ENCODE measurements around the gene FAM177B. TPM values are rescaled to one million over a fixed set of nuclear protein-coding genes. Genes with fewer than 3 reads are reported as not detected.

The FAM177B gene
- total and polyA plus RNA-seq, 2 experiments from 2014 or later: not detected

DNA sequence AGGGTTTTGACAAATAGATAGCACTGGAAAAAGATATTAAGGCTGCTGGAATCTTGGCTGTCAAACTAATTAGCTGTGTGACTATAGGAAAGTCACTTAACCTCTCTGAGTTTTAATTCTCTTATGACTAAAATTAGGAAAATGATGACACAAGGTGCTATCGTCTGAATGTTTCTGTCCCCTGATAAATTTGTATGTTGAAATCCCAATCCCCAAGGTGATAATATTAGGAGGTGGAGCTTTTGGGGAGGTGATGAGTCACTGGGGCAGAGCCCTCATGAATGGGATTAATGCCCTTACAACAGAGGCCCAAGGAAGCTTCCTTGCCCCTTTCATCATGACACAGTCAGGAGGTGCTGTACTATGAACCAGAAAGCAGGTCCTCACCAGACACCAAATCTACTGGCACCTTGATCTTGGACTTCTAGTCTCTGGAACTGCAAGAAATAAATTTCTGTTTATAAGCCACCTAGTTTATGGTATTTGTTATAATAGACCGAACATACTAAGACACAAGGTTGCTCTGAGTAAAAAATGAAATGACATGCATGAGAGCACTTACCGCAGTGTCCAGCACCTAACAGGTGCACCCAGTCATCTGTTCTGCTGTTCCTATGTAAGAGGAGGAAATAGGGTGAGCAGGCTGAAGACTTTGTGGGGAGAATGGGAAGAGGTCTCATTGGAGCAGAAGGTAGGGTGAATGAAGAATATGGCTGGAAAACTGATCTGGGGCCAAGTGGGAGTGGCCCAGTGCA, 51.6 kb downstream of the FAM177B start:
- Mint-ChIP-seq H3K27ac (no peak overlapping the region), H3K4me1 (peaks cover 4% of the 10 kb centered on the region; the same call in 1 of the 3 replicates), H3K9me3 (no peaks in the 10 kb centered on the region), H3K27me3 (ENCODE audit: insufficient read depth, low read depth, poor library complexity) (no peaks in the 10 kb centered on the region), H3K36me3 (ENCODE audit: low read depth) (no peaks in the 10 kb centered on the region), H3K4me3 (no peak overlapping the region)
- H4K20me1 ChIP-seq (replicated peaks; ENCODE audit: insufficient read depth): no peaks in the 10 kb centered on the region
- H3F3A ChIP-seq (replicated peaks; ENCODE audit: low read depth): no peaks in the 10 kb centered on the region
- no peak overlapping the region for H3K4me3 ChIP-seq
- H3K4me1 ChIP-seq (ENCODE audit: insufficient read depth): no peaks in the 10 kb centered on the region
- H3K36me3 ChIP-seq (ENCODE audit: insufficient read depth): no peaks in the 10 kb centered on the region
- DNase-seq (ENCODE audit: low spot score): no peak
- H3K27ac ChIP-seq (ENCODE audit: low read depth): no peak overlapping the region
- H2AFZ ChIP-seq: no peak overlapping the region
- H3K4me2 ChIP-seq: no peak overlapping the region
- no peak for ATAC-seq
- H3K27me3 ChIP-seq (ENCODE audit: insufficient read depth): peaks cover 4% of the 10 kb centered on the region; the same call in 1 of the 2 replicates
- TF ChIP-seq ZNF462 (CRISPR knock-in tag; IDR thresholded peaks at IDR 0.05): no peak
- no peak for TF ChIP-seq POLR2AphosphoS5 (IDR thresholded peaks at IDR 0.05; ENCODE audit: low read depth)
- no peak for TF ChIP-seq NANOG (IDR thresholded peaks at IDR 0.05; ENCODE audit: borderline replicate concordance)
- TF ChIP-seq CREB1 (CRISPR knock-in tag; IDR thresholded peaks at IDR 0.05; ENCODE audit: low read depth): no peak
- no peak for TF ChIP-seq EZH2phosphoT487 (IDR thresholded peaks at IDR 0.05; ENCODE audit: unreplicated experiment)
- no peak for TF ChIP-seq JUNB (IDR thresholded peaks at IDR 0.05; ENCODE audit: unreplicated experiment)
- no peak for TF ChIP-seq REST (IDR thresholded peaks at IDR 0.05; ENCODE audit: unreplicated experiment)
- TF ChIP-seq STAT1 (IDR thresholded peaks at IDR 0.05; ENCODE audit: unreplicated experiment): no peak
- no peak for TF ChIP-seq ZNF114 (CRISPR knock-in tag; IDR thresholded peaks at IDR 0.05)
- TF ChIP-seq, protein P1, sequence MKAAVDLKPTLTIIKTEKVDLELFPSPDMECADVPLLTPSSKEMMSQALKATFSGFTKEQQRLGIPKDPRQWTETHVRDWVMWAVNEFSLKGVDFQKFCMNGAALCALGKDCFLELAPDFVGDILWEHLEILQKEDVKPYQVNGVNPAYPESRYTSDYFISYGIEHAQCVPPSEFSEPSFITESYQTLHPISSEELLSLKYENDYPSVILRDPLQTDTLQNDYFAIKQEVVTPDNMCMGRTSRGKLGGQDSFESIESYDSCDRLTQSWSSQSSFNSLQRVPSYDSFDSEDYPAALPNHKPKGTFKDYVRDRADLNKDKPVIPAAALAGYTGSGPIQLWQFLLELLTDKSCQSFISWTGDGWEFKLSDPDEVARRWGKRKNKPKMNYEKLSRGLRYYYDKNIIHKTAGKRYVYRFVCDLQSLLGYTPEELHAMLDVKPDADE (IDR thresholded peaks at IDR 0.05): no peak
- TF ChIP-seq CTCF (conservative IDR thresholded peaks at IDR 0.05; ENCODE audit: low read depth in 2 of 2): no peak
- no peak for TF ChIP-seq EZH2 (IDR thresholded peaks at IDR 0.05; ENCODE audit: low read depth, unreplicated experiment)
- TF ChIP-seq ZNF331 (CRISPR knock-in tag; IDR thresholded peaks at IDR 0.05; ENCODE audit: low read depth): no peak
- no peaks in the 10 kb centered on the region for H3K79me2 ChIP-seq (replicated peaks; ENCODE audit: insufficient read depth)
- no peaks in the 10 kb centered on the region; the same call in 1 of the 2 replicates for H3K9me2 ChIP-seq (ENCODE audit: insufficient read depth)

Data from GM23338 (cell line).